HG03060 (cell line): Measurements from ENCODE around the gene UBE2L5.

Source experiments
- ATAC-seq: cut with Tn5 transposase; IDR thresholded peaks from one replicate; pipeline ENCODE4 v1.9.1; 2021; ENCODE audit warnings: low read depth, moderate number of reproducible peaks; ENCODE audit not compliant: unreplicated experiment

UBE2L5 gene

GRCh38 chr13:30466841-30467252, 44.6 kb downstream of the UBE2L5 start:
- no peak for ATAC-seq

GRCh38 chr13:30473675-30474074, 51.4 kb downstream of the UBE2L5 start:
- no peak for ATAC-seq

GRCh38 chr13:30477346-30478195, 55.3 kb downstream of the UBE2L5 start:
- peak; percentile 89 for ATAC-seq
